HG03139 (cell line): Measurements from ENCODE around the gene PGA3.
"Not testable (repeated sequence)": the region's sequence is repeated elsewhere in the genome, so short reads cannot be mapped to it uniquely, and the experiment has no call there.

Source experiments
- ATAC-seq: cut with Tn5 transposase; IDR thresholded peaks from one replicate; pipeline ENCODE4 v1.9.1; 2021; ENCODE audit not compliant: unreplicated experiment

The PGA3 gene

DNA sequence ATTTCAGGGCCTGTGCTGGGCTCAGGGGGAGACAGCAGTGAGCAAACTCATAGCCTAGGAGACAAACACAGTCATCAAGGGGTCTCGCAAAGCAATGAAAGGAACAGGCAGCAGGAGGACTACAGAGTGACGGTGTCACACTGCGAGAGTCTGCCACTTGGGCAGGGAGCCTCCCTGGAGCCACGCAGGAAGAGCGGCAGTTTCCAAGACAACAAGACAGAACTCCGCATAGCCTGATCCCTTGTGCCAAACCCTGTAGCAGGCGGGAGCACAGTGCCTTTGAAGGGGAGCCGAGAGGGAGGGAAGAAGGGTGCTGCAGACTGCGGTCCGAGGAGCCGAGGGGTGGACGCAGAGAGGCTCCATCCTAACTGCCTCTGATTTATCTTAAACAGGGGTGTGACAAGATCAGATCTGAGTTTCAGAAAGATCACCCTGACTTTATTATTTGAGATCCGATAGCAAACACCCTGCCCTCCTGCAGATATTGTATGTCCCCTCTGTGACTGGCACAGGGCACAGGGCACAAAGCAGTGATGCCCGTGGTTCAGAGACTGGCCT lies 1.3 kb downstream of the PGA3 start:
- ATAC-seq, result not testable (repeated sequence)

DNA sequence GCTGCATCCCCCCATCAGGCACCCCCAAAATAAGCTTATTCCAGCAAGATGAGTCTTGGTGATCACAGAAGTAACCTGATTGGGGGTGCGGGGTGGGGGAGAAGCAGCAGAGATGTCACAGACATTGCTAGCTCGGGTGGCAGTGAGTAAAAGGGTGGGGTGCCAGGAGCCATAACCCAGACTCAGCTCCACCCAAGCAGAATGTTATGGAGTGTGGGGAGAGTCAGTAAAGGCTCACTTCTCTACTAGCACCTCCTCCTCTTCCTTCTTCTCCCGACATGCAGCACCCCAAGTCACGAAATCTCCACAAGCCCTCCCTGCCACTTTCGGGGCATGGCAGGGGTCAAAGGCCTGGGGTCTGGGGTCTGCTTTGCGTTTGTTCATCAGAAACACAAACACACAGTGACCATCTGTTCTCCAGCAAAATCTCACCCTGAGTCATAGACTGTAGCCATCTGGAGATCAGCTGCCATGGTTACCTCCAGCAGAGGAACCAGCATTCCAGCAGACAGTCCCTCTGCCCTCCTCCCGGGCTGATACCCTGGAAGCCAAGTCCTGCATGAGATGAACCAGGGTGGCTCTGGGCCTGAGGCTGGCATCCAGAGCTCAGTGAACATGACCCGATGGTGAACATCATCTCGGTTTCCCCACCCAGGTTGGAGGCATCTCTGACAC lies 4.5 kb downstream of the PGA3 start:
- ATAC-seq, result not testable (repeated sequence)

DNA sequence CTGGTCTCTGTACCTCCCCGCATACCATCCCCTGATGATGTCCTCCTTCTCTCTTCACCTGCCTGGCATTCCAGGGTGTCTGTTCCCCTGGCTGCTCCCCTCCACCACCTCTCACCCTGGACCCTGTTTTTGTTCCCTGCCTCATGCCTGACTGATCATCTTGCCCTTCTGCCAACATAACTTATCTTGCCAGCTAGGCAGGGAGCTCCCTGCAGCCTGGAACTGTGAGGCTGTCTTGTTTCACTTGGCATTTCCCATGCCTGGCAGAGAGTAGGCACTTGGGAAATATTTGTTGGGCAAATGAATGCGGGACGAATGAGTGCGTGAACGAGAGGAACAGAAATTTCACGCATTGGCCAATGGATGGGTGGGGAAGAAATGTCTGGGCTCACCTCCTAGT lies 7.3 kb downstream of the PGA3 start:
- ATAC-seq, result not testable (repeated sequence)

DNA sequence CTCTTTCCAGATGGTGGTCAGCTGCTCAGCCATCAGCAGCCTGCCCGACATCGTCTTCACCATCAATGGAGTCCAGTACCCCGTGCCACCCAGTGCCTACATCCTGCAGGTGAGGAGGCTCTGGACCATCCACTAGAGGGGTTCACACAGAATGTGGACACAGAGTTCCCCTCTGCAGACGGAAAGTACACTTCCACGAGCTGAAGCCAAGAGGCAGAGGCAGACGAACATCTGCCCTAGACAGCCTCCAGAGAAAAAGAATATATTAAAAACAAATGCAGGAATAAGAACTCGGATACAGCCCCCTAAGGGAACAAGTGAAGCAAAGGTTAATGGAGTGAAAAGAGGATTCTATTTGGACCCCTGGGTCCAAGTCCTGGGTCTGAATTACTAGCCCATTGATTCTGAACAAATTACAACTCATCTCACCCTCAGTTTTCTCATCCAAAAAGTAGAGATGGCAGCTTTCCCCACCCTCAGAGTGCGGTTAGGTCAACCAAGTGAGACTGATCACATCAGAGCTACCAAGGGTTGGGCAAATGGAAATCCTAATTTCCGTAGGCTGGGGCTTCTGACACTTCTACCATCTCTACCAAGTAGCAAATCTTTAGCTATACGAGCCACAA lies 8.1 kb downstream of the PGA3 start:
- not testable (repeated sequence) for ATAC-seq

DNA sequence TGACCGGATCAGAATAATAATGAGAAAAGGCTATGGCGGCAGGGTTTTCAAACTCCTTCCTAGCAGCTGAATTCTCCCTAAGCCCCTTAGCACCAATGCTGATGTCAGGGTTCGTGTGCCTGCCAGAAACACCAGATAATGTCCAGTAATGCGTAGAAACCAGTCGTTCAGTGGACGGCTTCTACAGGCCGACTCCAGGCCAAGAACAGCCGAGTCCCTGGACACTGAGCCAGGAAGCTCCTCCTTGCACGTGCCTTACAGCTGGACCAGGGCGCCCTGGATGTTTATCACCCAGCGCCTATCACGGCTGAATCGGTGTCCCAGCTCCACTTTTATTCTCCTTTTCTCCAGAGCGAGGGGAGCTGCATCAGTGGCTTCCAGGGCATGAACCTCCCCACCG lies 8.9 kb downstream of the PGA3 start:
- not testable (repeated sequence) for ATAC-seq

DNA sequence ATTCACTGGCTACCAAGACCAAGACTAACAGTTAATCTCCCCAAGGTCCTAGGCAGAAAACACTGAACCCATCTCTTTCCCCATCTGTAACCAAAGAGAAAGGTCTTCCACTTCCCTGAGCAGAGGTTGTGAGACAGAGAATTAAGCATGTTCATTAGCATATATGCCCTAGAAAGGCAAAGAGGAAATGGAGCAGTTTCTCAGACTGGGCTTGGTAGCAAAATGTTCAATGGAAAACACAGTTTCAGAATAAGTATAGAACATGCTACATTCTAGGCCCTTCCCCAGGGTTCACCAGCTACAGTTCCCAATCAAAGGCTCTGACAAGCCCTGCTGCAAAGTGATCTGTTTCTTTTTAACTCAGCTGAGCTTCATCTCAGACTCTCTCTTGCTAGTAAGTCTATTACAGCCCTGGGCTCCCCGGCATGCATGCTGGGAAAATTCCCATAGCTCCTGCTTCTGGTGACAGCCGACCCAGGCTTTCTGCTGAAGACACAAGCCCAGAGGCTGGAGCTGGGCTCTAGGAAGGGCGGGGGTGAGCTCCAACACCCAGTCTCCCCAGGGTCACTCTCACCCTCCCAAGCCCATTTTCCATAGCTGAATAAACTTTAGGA lies 10.5 kb downstream of the PGA3 start:
- not testable (repeated sequence) for ATAC-seq

DNA sequence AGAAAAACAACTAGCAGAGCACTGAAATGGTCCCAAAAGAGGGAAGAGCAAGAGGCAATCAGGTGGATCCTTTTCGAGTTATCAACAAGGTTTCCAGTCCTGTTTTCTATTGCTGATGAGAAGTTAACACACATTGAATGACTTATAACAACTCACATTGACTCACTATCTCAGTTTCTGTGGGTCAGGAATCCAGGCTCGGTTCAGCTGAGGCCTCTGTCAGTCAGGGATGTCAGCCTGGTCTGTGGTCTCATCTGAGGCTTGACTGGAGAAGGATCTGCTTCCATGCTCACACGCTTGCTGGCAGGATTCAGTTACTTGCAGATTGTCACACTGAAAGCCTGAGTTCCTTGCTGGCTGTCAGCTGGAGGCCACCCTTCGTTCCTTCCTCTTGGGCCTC lies 15.0 kb downstream of the PGA3 start:
- ATAC-seq, result not testable (repeated sequence)

DNA sequence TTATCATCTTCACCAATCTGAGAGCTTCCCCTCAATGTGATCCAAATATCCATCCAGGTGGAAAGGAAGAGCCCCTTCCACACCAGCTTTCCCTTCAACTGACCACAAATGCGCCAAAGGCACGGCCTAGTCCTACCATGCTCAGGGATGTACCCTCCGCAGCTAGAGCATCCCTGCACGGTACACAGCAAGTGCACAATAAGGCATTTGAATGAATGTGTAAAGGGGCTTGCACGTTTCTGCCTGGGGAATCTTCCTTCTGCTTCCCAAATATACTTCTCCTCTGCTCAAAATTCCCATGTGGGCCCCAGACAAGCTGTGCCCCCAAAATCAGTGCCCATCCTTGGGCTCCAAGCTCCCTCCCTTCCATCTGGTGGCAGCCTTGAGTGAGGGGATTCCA lies 15.7 kb downstream of the PGA3 start:
- not testable (repeated sequence) for ATAC-seq

DNA sequence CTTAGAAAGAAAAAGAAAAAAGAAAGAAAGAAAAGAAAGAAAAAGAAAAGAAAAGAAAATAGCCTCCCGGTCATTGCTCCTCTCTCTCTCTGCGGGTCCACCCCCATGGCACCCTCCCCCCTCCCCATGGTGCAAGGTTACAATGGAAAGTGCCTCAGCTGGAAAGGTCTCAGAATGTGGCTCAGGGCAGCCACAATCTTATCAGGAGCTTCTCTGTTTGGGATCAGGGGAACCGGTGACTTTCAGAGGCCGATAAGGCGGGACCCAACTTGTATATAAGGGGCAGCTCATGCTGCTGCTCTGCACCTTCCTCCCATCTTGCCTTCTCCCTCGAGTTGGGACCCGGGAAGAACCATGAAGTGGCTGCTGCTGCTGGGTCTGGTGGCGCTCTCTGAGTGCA lies 18.7 kb downstream of the PGA3 start, which contains the start of gene PGA4:
Gene PGA4, plus strand, starts transcription at position 301 of the 400 bp plus-strand sequence. Its CDS starts 54 bp downstream, at position 355.
- not testable (repeated sequence) for ATAC-seq

DNA sequence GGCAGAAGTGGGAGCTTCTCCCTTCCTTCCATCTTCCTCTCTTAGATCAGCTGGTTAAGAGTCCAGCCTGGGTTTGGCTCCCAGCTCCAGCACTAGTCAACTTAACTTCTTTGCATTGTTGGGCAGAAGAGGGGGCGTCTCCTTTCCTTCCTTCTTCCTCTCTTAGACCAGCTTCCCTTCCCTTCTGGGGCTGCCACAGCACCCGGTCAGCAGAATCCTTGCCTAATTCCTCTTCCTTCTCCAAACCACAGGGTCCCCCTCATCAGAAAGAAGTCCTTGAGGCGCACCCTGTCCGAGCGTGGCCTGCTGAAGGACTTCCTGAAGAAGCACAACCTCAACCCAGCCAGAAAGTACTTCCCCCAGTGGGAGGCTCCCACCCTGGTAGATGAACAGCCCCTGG lies 19.4 kb downstream of the PGA3 start:
- ATAC-seq, result not testable (repeated sequence)

DNA sequence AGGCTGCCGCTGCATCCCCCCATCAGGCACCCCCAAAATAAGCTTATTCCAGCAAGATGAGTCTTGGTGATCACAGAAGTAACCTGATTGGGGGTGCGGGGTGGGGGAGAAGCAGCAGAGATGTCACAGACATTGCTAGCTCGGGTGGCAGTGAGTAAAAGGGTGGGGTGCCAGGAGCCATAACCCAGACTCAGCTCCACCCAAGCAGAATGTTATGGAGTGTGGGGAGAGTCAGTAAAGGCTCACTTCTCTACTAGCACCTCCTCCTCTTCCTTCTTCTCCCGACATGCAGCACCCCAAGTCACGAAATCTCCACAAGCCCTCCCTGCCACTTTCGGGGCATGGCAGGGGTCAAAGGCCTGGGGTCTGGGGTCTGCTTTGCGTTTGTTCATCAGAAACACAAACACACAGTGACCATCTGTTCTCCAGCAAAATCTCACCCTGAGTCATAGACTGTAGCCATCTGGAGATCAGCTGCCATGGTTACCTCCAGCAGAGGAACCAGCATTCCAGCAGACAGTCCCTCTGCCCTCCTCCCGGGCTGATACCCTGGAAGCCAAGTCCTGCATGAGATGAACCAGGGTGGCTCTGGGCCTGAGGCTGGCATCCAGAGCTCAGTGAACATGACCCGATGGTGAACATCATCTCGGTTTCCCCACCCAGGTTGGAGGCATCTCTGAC lies 23.3 kb downstream of the PGA3 start:
- not testable (repeated sequence) for ATAC-seq

DNA sequence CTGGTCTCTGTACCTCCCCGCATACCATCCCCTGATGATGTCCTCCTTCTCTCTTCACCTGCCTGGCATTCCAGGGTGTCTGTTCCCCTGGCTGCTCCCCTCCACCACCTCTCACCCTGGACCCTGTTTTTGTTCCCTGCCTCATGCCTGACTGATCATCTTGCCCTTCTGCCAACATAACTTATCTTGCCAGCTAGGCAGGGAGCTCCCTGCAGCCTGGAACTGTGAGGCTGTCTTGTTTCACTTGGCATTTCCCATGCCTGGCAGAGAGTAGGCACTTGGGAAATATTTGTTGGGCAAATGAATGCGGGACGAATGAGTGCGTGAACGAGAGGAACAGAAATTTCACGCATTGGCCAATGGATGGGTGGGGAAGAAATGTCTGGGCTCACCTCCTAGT lies 26.1 kb downstream of the PGA3 start:
- not testable (repeated sequence) for ATAC-seq

DNA sequence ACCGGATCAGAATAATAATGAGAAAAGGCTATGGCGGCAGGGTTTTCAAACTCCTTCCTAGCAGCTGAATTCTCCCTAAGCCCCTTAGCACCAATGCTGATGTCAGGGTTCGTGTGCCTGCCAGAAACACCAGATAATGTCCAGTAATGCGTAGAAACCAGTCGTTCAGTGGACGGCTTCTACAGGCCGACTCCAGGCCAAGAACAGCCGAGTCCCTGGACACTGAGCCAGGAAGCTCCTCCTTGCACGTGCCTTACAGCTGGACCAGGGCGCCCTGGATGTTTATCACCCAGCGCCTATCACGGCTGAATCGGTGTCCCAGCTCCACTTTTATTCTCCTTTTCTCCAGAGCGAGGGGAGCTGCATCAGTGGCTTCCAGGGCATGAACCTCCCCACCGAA lies 27.7 kb downstream of the PGA3 start:
- not testable (repeated sequence) for ATAC-seq

DNA sequence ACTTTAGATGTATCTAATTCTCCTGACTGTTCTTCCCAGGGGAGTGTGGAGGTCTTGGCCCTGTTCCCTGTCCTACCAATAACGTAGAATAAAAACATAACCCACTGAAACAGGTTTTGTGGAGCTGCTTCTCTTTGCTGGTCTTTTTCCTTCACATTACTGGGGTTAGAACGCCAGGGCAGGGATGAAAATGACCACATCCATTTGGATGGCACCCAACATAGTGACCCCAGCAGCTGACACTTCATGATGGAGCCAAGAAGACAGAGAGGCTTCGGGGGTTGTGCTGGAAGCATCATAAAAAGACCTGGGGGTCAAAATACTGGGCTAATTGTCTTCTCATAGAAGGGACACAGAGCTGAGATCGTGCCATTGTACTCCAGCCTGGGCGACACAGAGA lies 28.3 kb downstream of the PGA3 start:
- ATAC-seq, result not testable (repeated sequence)

DNA sequence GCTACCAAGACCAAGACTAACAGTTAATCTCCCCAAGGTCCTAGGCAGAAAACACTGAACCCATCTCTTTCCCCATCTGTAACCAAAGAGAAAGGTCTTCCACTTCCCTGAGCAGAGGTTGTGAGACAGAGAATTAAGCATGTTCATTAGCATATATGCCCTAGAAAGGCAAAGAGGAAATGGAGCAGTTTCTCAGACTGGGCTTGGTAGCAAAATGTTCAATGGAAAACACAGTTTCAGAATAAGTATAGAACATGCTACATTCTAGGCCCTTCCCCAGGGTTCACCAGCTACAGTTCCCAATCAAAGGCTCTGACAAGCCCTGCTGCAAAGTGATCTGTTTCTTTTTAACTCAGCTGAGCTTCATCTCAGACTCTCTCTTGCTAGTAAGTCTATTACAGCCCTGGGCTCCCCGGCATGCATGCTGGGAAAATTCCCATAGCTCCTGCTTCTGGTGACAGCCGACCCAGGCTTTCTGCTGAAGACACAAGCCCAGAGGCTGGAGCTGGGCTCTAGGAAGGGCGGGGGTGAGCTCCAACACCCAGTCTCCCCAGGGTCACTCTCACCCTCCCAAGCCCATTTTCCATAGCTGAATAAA lies 29.3 kb downstream of the PGA3 start:
- not testable (repeated sequence) for ATAC-seq

DNA sequence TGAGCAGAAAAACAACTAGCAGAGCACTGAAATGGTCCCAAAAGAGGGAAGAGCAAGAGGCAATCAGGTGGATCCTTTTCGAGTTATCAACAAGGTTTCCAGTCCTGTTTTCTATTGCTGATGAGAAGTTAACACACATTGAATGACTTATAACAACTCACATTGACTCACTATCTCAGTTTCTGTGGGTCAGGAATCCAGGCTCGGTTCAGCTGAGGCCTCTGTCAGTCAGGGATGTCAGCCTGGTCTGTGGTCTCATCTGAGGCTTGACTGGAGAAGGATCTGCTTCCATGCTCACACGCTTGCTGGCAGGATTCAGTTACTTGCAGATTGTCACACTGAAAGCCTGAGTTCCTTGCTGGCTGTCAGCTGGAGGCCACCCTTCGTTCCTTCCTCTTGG lies 33.8 kb downstream of the PGA3 start:
- ATAC-seq, result not testable (repeated sequence)

DNA sequence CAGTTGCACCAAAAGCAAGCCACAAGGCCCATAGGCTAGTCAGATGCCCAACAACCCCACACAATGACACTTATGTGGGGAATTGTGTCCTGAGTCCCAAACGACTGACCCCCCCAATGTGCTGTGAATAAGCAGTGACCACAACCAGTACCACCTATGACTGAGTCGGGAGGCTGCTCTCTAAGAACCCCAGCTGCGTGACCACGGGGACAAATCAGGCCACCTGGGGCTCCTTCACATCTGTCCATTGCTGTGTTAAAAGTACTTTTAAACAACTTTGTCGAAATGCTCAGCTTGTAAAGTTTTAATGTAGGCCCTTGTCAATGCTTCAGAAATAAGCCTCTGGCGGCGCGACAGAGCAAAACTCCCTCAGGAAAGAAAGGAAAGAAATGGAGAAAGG lies 37.0 kb downstream of the PGA3 start:
- not testable (repeated sequence) for ATAC-seq

DNA sequence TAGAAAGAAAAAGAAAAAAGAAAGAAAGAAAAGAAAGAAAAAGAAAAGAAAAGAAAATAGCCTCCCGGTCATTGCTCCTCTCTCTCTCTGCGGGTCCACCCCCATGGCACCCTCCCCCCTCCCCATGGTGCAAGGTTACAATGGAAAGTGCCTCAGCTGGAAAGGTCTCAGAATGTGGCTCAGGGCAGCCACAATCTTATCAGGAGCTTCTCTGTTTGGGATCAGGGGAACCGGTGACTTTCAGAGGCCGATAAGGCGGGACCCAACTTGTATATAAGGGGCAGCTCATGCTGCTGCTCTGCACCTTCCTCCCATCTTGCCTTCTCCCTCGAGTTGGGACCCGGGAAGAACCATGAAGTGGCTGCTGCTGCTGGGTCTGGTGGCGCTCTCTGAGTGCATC lies 37.6 kb downstream of the PGA3 start, which contains the start of gene PGA5:
Gene PGA5, plus strand, starts transcription at position 301 of the 400 bp plus-strand sequence. Its CDS starts 52 bp downstream, at position 353.
- not testable (repeated sequence) for ATAC-seq

DNA sequence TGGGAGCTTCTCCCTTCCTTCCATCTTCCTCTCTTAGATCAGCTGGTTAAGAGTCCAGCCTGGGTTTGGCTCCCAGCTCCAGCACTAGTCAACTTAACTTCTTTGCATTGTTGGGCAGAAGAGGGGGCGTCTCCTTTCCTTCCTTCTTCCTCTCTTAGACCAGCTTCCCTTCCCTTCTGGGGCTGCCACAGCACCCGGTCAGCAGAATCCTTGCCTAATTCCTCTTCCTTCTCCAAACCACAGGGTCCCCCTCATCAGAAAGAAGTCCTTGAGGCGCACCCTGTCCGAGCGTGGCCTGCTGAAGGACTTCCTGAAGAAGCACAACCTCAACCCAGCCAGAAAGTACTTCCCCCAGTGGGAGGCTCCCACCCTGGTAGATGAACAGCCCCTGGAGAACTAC lies 38.2 kb downstream of the PGA3 start:
- not testable (repeated sequence) for ATAC-seq

DNA sequence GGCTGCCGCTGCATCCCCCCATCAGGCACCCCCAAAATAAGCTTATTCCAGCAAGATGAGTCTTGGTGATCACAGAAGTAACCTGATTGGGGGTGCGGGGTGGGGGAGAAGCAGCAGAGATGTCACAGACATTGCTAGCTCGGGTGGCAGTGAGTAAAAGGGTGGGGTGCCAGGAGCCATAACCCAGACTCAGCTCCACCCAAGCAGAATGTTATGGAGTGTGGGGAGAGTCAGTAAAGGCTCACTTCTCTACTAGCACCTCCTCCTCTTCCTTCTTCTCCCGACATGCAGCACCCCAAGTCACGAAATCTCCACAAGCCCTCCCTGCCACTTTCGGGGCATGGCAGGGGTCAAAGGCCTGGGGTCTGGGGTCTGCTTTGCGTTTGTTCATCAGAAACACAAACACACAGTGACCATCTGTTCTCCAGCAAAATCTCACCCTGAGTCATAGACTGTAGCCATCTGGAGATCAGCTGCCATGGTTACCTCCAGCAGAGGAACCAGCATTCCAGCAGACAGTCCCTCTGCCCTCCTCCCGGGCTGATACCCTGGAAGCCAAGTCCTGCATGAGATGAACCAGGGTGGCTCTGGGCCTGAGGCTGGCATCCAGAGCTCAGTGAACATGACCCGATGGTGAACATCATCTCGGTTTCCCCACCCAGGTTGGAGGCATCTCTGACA lies 42.1 kb downstream of the PGA3 start:
- ATAC-seq, result not testable (repeated sequence)
